Mucosa of descending colon (tissue), 3 donors: ENCODE results near the gene TUBA8. TPM values are rescaled to one million over a fixed set of nuclear protein-coding genes. Genes with fewer than 3 reads are reported as not detected.
A peak's percentile ranks its signal among the peaks of the same experiment; 100 is the strongest.
"Not testable (repeated sequence)": the region's sequence is repeated elsewhere in the genome, so short reads cannot be mapped to it uniquely, and the experiment has no call there.

Experiments used
- ATAC-seq: fragments of 200-7000 bp; cut with Tn5 transposase; one replicate; pipeline ENCODE4 v1.9.1; 2020; ENCODE audit warnings: mild to moderate bottlenecking, moderate library complexity
- DNase-seq, 3 donors: peaks; one replicate each; pipeline ENCODE4 v3.0.0-alpha.2; 2020
- H3K36me3 ChIP-seq: fragments of 200-600 bp; one replicate; pipeline ENCODE4 v1.8.0; 2021; ENCODE audit warnings: low read depth, mild to moderate bottlenecking
- H3K4me1 ChIP-seq: fragments of 200-600 bp; one replicate; pipeline ENCODE4 v1.8.0; 2021; ENCODE audit warnings: low read depth, mild to moderate bottlenecking
- H3K4me3 ChIP-seq: fragments of 200-600 bp; one replicate; pipeline ENCODE4 v1.8.0; 2021; ENCODE audit warnings: mild to moderate bottlenecking
- H3K9me3 ChIP-seq: fragments of 200-600 bp; one replicate; pipeline ENCODE4 v1.8.0; 2021; ENCODE audit warnings: mild to moderate bottlenecking
- CTCF ChIP-seq: fragments of 200-600 bp; IDR thresholded peaks from one replicate; pipeline ENCODE4 v1.8.0; 2022; ENCODE audit warnings: antibody characterized with exemption, mild to moderate bottlenecking
- intact Hi-C, 2 donors: fragments of 100-400 bp; cut with DNase I in 1 of 2; cut with micrococcal nuclease in 1 of 2; formaldehyde crosslinking; loops; one replicate each; pipeline versions ENCODE4 v1.11.0 to v1.11.1; 2022; cut with DNase I, micrococcal nuclease
- long read RNA-seq, 2 donors: library from polyadenylated mRNA; unstranded; transcript quantifications; one replicate each; pipeline ENCODE4 v2.0.0, GENCODE V29; 2019 to 2021
- total RNA-seq, 3 donors: library from RNA; stranded (reverse); fragmentation: NEBNext Ultra II Directional in 2 of 3; extraction: Animal tissue kit (Norgen Biotek cat#: 25700) in 2 of 3; gene quantifications; one replicate each; pipeline versions ENCODE4 v1.2.1 to v1.2.4, GENCODE V29; 2021 to 2023
- donor health status: DM: no; HTN: no; CAD: no; lungs with moderate emphysema.
- donor health status: DM: no; HTN: no; CAD: no.
- donor health status: DM: no; HTN: yes; CAD: no.

TUBA8 gene
- total RNA-seq: 1 to 10 TPM; 2.7 to 4.7 (median 3.3) TPM
- long read RNA-seq, donor 1, partial matches to known transcripts: 0 of 3 reads
- long read RNA-seq, donor 1, other reads (novel, unspliced or antisense): 3 of 3 reads
- long read RNA-seq, donor 2, partial matches to known transcripts: 0 of 2 reads
- long read RNA-seq, donor 2, other reads (novel, unspliced or antisense): 0 of 2 reads

DNA sequence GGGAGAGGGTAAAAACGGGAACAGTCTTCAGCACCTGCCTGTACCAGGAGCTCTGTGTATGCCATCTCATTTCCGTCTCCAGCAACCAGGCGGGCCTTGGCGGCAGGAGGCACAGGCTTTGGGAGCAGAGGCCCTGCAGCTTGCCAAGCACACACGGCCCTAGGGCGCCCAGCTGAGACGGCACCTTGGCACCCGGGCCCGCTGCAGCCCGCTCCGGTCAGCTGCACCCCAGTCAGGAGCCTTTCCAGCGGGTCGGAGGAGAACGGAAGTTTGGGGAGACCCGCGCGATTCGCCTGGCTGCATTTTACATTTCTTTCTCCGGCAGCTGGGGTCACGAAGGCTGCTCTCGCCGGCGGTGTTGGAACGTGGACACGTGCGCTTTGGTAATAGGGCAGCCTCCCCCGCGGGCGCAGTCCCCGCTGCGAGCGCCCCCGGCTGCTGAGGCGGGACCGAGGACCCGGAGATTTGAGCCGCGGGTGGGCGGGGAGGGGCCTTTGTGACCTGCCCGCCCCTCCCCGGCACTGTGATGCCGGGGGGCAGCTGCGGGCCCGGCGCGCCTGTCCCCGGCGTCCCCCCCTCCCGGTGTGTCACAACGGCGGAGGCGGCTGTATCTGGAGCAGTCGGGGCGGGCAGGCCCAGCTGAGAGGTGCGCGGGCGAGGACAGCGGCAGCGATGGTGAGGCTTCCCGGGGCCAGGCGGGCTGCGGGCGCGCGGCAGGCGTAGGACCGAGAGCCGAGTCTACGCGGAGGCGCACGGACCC, at the start of gene TUBA8:
Gene TUBA8 (plus strand): TSS at position 616 of the 760 bp plus-strand sequence. CDS start 57 bp downstream, at position 673.
- Histone ChIP-seq H3K9me3 (no peaks in the 10 kb centered on the region), H3K4me1 (peaks cover 14% of the 10 kb centered on the region), H3K4me3 (no peak within 1 kb of the TSS), H3K36me3 (no peaks in the 10 kb centered on the region)
- peak in 2 of 3 donors; percentile 24 to 57 for DNase-seq
- ATAC-seq: peak; percentile 79
- intact Hi-C loops: no loop called here
- no peak for TF ChIP-seq CTCF

DNA sequence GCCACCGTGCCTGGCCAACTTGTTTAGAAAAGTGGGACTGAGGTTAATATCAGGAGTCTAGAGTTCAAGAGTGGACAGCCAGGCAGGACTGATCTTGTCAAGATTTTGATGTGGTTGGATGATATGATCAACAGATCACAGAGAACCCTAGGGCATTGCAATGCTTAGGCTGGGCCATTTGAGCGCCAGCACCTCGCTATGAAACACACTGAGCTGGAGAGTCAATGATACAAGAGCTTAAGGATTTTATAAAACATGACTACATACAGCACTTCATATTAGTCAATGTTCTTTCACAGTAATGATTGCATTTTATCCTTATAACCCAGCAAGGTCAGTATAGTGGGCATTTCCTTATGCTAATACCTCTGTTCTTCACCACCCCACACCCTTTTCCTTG, 48.2 kb upstream of the TUBA8 start:
- H3K4me1 ChIP-seq: peaks cover 20% of the 10 kb centered on the region
- no peak for ATAC-seq
- intact Hi-C loops: no loop called here

GRCh38 chr22:18063306-18063705, 47.3 kb upstream of the TUBA8 start:
- DNase-seq (no peak), ATAC-seq (no peak)
- no peak for TF ChIP-seq CTCF
- Histone ChIP-seq H3K4me1 (peaks cover 21% of the 10 kb centered on the region), H3K36me3 (no peaks in the 10 kb centered on the region), H3K9me3 (no peaks in the 10 kb centered on the region), H3K4me3 (no peak overlapping the region)
- intact Hi-C loops: no loop called here

More for the DNA sequence above, 48.2 kb upstream of the TUBA8 start:
- DNase-seq: no peak
- Histone ChIP-seq H3K4me3 (no peak overlapping the region), H3K9me3 (no peaks in the 10 kb centered on the region), H3K36me3 (no peaks in the 10 kb centered on the region)
- TF ChIP-seq CTCF: no peak

DNA sequence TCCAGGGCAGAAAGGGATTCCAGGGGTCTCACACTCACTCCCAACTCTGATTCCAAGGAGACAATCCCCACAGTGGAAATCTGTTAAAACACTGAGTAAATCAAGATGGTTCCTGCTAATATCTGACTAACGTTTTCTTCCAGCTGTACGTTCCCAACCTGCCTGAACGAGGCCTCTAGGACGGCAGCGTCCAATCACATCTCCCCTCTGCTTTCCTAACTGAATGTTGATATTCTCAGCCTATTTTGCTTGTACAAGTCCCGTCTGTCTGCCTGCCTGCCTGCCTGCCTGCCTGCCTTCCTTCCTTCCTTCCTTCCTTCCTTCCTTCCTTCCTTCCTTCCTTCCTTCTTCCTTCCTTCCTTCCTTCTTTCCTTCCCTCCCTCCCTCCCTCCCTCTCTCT, 46.9 kb upstream of the TUBA8 start:
- H3K36me3 ChIP-seq, H3K9me3 ChIP-seq, intact Hi-C loops, H3K4me3 ChIP-seq, DNase-seq, ATAC-seq: not testable (repeated sequence)
- peaks cover 25% of the 10 kb centered on the region for H3K4me1 ChIP-seq

DNA sequence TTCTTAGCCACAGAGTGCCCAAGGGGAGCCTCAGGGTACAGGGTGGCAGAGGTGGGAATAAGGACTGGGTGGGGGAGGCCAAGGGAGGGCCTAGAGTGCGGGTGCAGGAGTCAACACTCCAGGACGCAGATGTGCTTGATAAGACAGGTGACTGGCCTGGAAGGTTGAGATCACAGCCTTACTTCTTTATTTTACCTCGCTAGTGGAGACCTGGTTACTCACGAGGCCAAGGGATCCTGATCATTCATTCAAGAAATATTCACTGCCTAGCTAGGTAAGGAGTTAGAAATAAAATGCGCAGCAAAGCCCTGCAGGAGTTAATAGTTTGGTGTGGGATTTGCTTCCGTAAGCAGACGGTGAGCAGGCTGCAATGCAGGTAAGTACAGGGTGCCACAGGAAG, 46.0 kb upstream of the TUBA8 start:
- Histone ChIP-seq H3K4me3 (no peak overlapping the region), H3K4me1 (peaks cover 28% of the 10 kb centered on the region), H3K36me3 (no peaks in the 10 kb centered on the region), H3K9me3 (no peaks in the 10 kb centered on the region)
- intact Hi-C loops: no loop called here
- TF ChIP-seq CTCF: no peak
- no peak for ATAC-seq
- DNase-seq: no peak

- DNase-seq: no peak
- Histone ChIP-seq H3K4me1 (peaks cover 33% of the 10 kb centered on the region), H3K4me3 (no peak overlapping the region), H3K36me3 (no peaks in the 10 kb centered on the region), H3K9me3 (no peaks in the 10 kb centered on the region)
- ATAC-seq: no peak
- no peak for TF ChIP-seq CTCF
- intact Hi-C loops: no loop called here
Observed at GRCh38 chr22:18065256-18065655, 45.4 kb upstream of the TUBA8 start.
